ENCODE measurements around the gene CNOT8. TPM values are rescaled to one million over a fixed set of nuclear protein-coding genes. Genes with fewer than 3 reads are reported as not detected.

Gene CNOT8
- total and polyA plus RNA-seq, 8 donors: 11.8 to 27.4 (median 15.0) TPM

DNA sequence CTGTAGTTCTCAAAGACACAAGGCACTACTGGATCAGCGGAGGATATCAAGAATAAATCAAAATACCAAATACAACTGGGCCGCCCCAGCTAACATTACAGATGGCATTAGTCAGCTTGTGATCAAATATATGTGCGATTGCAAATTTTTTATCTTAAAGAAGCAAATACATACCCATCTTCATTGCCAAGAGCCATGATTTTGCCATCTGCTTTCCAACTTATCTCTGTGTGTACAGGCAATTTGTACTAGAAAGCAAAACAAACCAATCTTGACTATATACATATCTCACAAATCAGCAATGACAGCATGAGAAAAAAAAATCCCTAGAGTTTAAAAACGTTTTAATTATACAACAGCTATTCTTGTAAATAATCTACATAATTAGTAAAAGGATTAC, 59.3 kb downstream of the CNOT8 start:
- TF ChIP-seq, protein P1, sequence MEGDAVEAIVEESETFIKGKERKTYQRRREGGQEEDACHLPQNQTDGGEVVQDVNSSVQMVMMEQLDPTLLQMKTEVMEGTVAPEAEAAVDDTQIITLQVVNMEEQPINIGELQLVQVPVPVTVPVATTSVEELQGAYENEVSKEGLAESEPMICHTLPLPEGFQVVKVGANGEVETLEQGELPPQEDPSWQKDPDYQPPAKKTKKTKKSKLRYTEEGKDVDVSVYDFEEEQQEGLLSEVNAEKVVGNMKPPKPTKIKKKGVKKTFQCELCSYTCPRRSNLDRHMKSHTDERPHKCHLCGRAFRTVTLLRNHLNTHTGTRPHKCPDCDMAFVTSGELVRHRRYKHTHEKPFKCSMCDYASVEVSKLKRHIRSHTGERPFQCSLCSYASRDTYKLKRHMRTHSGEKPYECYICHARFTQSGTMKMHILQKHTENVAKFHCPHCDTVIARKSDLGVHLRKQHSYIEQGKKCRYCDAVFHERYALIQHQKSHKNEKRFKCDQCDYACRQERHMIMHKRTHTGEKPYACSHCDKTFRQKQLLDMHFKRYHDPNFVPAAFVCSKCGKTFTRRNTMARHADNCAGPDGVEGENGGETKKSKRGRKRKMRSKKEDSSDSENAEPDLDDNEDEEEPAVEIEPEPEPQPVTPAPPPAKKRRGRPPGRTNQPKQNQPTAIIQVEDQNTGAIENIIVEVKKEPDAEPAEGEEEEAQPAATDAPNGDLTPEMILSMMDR (IDR thresholded peaks at IDR 0.05): no peak
- H3K9me3 ChIP-seq: no peaks in the 10 kb centered on the region
- FAIRE-seq (no peak), ATAC-seq (no peak), DNase-seq (no peak)
- intact Hi-C loops (cut with DNase I): no loop called here
- 68 to 73% methylated on average over 4 of the region's 4 CpGs for WGBS, 2 donors
- no peaks in the 10 kb centered on the region for H3K27me3 ChIP-seq
- H3K27ac ChIP-seq: no peak overlapping the region
- H3K4me3 ChIP-seq: no peak overlapping the region
- peaks cover 4 to 28% (median 15%) of the 10 kb centered on the region in 3 donors for H3K36me3 ChIP-seq
- H3K4me1 ChIP-seq: no peaks in the 10 kb centered on the region

DNA sequence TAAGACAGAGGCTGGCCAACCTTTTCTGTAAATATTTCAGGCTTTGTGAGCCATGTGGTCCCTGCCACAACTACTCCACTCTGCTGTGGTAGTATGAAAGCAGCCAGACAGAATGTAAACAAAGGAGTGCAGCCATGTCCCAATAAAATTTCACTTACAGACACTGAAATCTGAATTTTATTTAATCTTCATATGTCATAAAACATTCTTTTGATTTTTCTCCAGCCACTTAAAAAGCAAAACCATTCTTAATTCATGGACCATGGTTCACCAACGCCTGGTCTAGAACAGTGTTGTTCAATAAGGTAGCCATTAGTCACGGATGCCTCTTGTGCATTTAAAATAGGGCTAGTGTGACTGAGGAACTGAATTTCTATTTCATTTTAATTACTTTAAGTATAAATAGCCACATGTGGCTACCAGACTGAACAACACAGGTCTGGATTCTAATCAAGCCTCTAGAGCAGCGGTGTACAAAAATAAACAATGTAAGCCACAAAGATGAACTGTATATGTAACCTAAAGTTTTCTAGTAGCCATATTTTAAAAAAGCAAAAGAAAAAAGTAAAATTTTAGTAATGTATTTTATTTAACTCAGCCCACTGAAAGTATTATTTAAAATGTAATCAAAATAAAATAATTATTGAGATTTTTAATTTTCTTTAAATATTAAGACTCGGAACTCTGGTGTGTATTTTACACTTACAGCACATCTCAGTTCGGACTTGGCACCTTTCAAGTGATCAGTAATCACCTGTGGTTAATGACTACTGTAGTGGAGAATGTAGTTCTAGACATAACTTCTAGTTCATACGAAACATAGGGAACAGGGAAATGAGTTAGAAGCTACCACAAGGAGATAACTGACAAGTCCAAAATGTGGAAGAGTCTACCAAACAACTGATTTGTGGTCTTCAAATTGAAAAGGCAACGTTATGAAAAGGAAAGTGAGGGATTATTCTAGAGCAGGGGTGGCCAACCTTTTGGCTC, 65.3 kb downstream of the CNOT8 start:
- TF ChIP-seq, protein P1 (IDR thresholded peaks at IDR 0.05): no peak
- peaks cover 9 to 54% (median 9%) of the 10 kb centered on the region in 3 donors for H3K36me3 ChIP-seq
- H3K4me3 ChIP-seq: no peak overlapping the region
- no peaks in the 10 kb centered on the region for H3K9me3 ChIP-seq
- H3K27ac ChIP-seq: no peak overlapping the region
- H3K4me1 ChIP-seq: no peaks in the 10 kb centered on the region
- DNase-seq (no peak), ATAC-seq (no peak), FAIRE-seq (peak; percentile 23)
- WGBS, 2 donors: 88 to 93% methylated on average over 7 of the region's 7 CpGs
- H3K27me3 ChIP-seq: no peaks in the 10 kb centered on the region
- intact Hi-C loops (cut with DNase I): no loop called here

Small RNA genes lying within 50 kb of the gene (microRNA-seq; reads per million reads assigned to microRNA genes)
- 0 reads per million in 2 donors for gene MIR378H

Other genes starting within 250 kb of the CNOT8 start
- gene LARP1, start 103.2 kb upstream of the CNOT8 start, total RNA-seq: 100 to 1,000 TPM; 108 to 195 (median 119) TPM
- 10 to 100 TPM; 35.8 to 50.4 TPM for gene LARP1, start 103.2 kb upstream of the CNOT8 start, polyA plus RNA-seq
- 10 to 100 TPM in 1 of 6 donors, 1 to 10 TPM in 5; 2.0 to 11.8 (median 4.7) TPM for gene FAXDC2, start 8.0 kb upstream of the CNOT8 start, total RNA-seq
- gene FAXDC2, start 8.0 kb upstream of the CNOT8 start, polyA plus RNA-seq: 10 to 100 TPM in 1 of 2 donors, 1 to 10 TPM in 1; 3.6 to 10.3 TPM
- gene GEMIN5, start 79.6 kb downstream of the CNOT8 start, total RNA-seq: 1 to 10 TPM; 4.7 to 7.3 (median 6.6) TPM
- 1 to 10 TPM; 1.7 to 3.1 TPM for gene GEMIN5, start 79.6 kb downstream of the CNOT8 start, polyA plus RNA-seq
- 10 to 100 TPM; 11.3 to 29.0 (median 21.6) TPM for gene MRPL22, start 82.4 kb downstream of the CNOT8 start, total RNA-seq
- 10 to 100 TPM; 22.8 to 27.8 TPM for gene MRPL22, start 82.4 kb downstream of the CNOT8 start, polyA plus RNA-seq
- gene KIF4B, start 155.1 kb downstream of the CNOT8 start, total RNA-seq: not detected
- not detected for gene KIF4B, start 155.1 kb downstream of the CNOT8 start, polyA plus RNA-seq